Neural cell (in vitro differentiated cells): ENCODE data around the gene IL31RA. TPM values are rescaled to one million over a fixed set of nuclear protein-coding genes. Genes with fewer than 3 reads are reported as not detected.

Experiments
- H2AFZ ChIP-seq: fragments of 200-600, 300-800 bp; sonication (generic), shearing (Covaris generic); 2 replicates; pipeline ENCODE4 v1.6.0; 2014; ENCODE audit warnings: low read depth, mild to moderate bottlenecking, antibody characterized with exemption, low read length, moderate library complexity
- H3F3A ChIP-seq: fragments of 200-600 bp; shearing (Covaris generic); 2 replicates; pipeline ENCODE4 v1.6.1; 2016; ENCODE audit warnings: mild to moderate bottlenecking, moderate library complexity, mixed read lengths, antibody characterized with exemption, low read length; ENCODE audit not compliant: insufficient read depth, poor library complexity, severe bottlenecking
- H3K27ac ChIP-seq: fragments of 200-600, 300-800 bp; sonication (generic), shearing (Covaris generic); 2 replicates; pipeline ENCODE4 v1.5.1; 2014; ENCODE audit warnings: mild to moderate bottlenecking, low read length, moderate library complexity
- H3K27me3 ChIP-seq: fragments of 300-800, 200-600 bp; sonication (generic), shearing (Covaris generic); 2 replicates; pipeline ENCODE4 v1.6.0; 2014; ENCODE audit warnings: mild to moderate bottlenecking, low read depth, low read length, moderate library complexity; ENCODE audit not compliant: insufficient read depth
- H3K36me3 ChIP-seq: fragments of 300-800, 200-600 bp; sonication (generic), shearing (Covaris generic); 2 replicates; pipeline ENCODE4 v1.5.1; 2014; ENCODE audit warnings: mild to moderate bottlenecking, antibody characterized with exemption, low read length, moderate library complexity; ENCODE audit not compliant: insufficient read depth
- H3K4me2 ChIP-seq: fragments of 300-800, 200-600 bp; sonication (generic), shearing (Covaris generic); 2 replicates; pipeline ENCODE4 v1.6.0; 2014; ENCODE audit warnings: mild to moderate bottlenecking, low read length
- H3K4me3 ChIP-seq: fragments of 300-800, 200-600 bp; sonication (generic), shearing (Covaris generic); 2 replicates; pipeline ENCODE4 v1.5.1; 2014; ENCODE audit warnings: mild to moderate bottlenecking, low read length, moderate library complexity
- H3K79me2 ChIP-seq: fragments of 200-600 bp; shearing (Covaris generic); replicated peaks from 2 replicates; pipeline ENCODE4 v1.6.0; 2014; ENCODE audit warnings: mild to moderate bottlenecking, low read length, moderate library complexity; ENCODE audit not compliant: insufficient read depth
- H3K9ac ChIP-seq: fragments of 300-800, 200-600 bp; sonication (generic), shearing (Covaris generic); 2 replicates; pipeline ENCODE4 v1.6.1; 2016; ENCODE audit warnings: mild to moderate bottlenecking, low read length, mixed read lengths
- H3K9me2 ChIP-seq: fragments of 200-600 bp; shearing (Covaris generic); 2 replicates; pipeline ENCODE4 v1.6.1; 2016; ENCODE audit warnings: mild to moderate bottlenecking, low read length, mixed read lengths; ENCODE audit not compliant: insufficient read depth
- H3K9me3 ChIP-seq: fragments of 200-600, 300-800 bp; sonication (generic), shearing (Covaris generic); 2 replicates; pipeline ENCODE4 v1.6.1; 2016; ENCODE audit warnings: mild to moderate bottlenecking, mixed run types, low read length, moderate library complexity, mixed read lengths
- H4K20me1 ChIP-seq: fragments of 200-600 bp; shearing (Covaris generic); 2 replicates; pipeline ENCODE4 v1.6.1; 2016; ENCODE audit warnings: mild to moderate bottlenecking, mixed run types; ENCODE audit not compliant: insufficient read depth
- EP300 ChIP-seq: fragments of 450-650 bp; conservative IDR thresholded peaks from 2 replicates; pipeline ENCODE4 v1.6.1; 2014; ENCODE audit warnings: antibody characterized with exemption, mild to moderate bottlenecking, moderate library complexity; ENCODE audit not compliant: poor library complexity, severe bottlenecking
- EZH2 ChIP-seq: fragments of 200-600, 300-800 bp; shearing (Covaris generic), sonication (generic); IDR thresholded peaks from 2 replicates; pipeline ENCODE4 v1.6.1; 2014; ENCODE audit warnings: antibody characterized with exemption, low read length, borderline replicate concordance, mild to moderate bottlenecking; ENCODE audit not compliant: insufficient read depth, poor library complexity, severe bottlenecking
- MXI1 ChIP-seq: fragments of 450-650 bp; conservative IDR thresholded peaks from 2 replicates; pipeline ENCODE4 v1.6.1; 2014; ENCODE audit warnings: antibody characterized with exemption, mild to moderate bottlenecking; ENCODE audit not compliant: poor library complexity, severe bottlenecking
- POLR2AphosphoS5 ChIP-seq: IDR thresholded peaks from 2 replicates; pipeline ENCODE4 v1.6.1; 2012
- RAD21 ChIP-seq: fragments of 450-650 bp; conservative IDR thresholded peaks from 2 replicates; pipeline ENCODE4 v1.6.1; 2014; ENCODE audit warnings: antibody characterized with exemption, mild to moderate bottlenecking, moderate library complexity
- SMC3 ChIP-seq: fragments of 450-650 bp; conservative IDR thresholded peaks from 2 replicates; pipeline ENCODE4 v1.6.1; 2014; ENCODE audit warnings: antibody characterized with exemption, mild to moderate bottlenecking, moderate library complexity; ENCODE audit not compliant: poor library complexity
- TAF1 ChIP-seq: IDR thresholded peaks from 2 replicates; pipeline ENCODE4 v1.6.1; 2012; ENCODE audit warnings: low read depth
- polyA plus RNA-seq: library from polyadenylated mRNA; depleted of rRNA; stranded (reverse); fragments of >200 nt; gene quantifications from 2 replicates; pipeline ENCODE4 v1.2.3, GENCODE V29; 2014
- TF ChIP-seq, protein P1 (sequence below): fragments of 450-650 bp; IDR thresholded peaks from 2 replicates; pipeline ENCODE4 v1.5.1; 2014; ENCODE audit warnings: antibody characterized with exemption, mild to moderate bottlenecking, moderate library complexity; ENCODE audit not compliant: poor library complexity, severe bottlenecking
- TF ChIP-seq, protein P2 (sequence below): IDR thresholded peaks from 2 replicates; pipeline ENCODE4 v1.6.1; 2012; ENCODE audit warnings: borderline replicate concordance

IL31RA gene
- polyA plus RNA-seq, 1 donor from 2014 or later, result not detected

GRCh38 chr5:55929020-55929799 is 78.1 kb downstream of the IL31RA start:
- no peak overlapping the region for H3K27ac ChIP-seq
- H3K4me2 ChIP-seq, result no peak overlapping the region
- H3K9ac ChIP-seq, result no peak overlapping the region
- H3K9me3 ChIP-seq, result no peaks in the 10 kb centered on the region
- no peak overlapping the region for H2AFZ ChIP-seq
- no peaks in the 10 kb centered on the region for H3K79me2 ChIP-seq
- no peak for TF ChIP-seq POLR2AphosphoS5
- no peak for TF ChIP-seq RAD21
- TF ChIP-seq, protein P1, sequence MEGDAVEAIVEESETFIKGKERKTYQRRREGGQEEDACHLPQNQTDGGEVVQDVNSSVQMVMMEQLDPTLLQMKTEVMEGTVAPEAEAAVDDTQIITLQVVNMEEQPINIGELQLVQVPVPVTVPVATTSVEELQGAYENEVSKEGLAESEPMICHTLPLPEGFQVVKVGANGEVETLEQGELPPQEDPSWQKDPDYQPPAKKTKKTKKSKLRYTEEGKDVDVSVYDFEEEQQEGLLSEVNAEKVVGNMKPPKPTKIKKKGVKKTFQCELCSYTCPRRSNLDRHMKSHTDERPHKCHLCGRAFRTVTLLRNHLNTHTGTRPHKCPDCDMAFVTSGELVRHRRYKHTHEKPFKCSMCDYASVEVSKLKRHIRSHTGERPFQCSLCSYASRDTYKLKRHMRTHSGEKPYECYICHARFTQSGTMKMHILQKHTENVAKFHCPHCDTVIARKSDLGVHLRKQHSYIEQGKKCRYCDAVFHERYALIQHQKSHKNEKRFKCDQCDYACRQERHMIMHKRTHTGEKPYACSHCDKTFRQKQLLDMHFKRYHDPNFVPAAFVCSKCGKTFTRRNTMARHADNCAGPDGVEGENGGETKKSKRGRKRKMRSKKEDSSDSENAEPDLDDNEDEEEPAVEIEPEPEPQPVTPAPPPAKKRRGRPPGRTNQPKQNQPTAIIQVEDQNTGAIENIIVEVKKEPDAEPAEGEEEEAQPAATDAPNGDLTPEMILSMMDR, result no peak
- no peak for TF ChIP-seq TAF1
- TF ChIP-seq SMC3, result no peak
- TF ChIP-seq EP300, result no peak
- no peak for TF ChIP-seq MXI1
- TF ChIP-seq, protein P2, sequence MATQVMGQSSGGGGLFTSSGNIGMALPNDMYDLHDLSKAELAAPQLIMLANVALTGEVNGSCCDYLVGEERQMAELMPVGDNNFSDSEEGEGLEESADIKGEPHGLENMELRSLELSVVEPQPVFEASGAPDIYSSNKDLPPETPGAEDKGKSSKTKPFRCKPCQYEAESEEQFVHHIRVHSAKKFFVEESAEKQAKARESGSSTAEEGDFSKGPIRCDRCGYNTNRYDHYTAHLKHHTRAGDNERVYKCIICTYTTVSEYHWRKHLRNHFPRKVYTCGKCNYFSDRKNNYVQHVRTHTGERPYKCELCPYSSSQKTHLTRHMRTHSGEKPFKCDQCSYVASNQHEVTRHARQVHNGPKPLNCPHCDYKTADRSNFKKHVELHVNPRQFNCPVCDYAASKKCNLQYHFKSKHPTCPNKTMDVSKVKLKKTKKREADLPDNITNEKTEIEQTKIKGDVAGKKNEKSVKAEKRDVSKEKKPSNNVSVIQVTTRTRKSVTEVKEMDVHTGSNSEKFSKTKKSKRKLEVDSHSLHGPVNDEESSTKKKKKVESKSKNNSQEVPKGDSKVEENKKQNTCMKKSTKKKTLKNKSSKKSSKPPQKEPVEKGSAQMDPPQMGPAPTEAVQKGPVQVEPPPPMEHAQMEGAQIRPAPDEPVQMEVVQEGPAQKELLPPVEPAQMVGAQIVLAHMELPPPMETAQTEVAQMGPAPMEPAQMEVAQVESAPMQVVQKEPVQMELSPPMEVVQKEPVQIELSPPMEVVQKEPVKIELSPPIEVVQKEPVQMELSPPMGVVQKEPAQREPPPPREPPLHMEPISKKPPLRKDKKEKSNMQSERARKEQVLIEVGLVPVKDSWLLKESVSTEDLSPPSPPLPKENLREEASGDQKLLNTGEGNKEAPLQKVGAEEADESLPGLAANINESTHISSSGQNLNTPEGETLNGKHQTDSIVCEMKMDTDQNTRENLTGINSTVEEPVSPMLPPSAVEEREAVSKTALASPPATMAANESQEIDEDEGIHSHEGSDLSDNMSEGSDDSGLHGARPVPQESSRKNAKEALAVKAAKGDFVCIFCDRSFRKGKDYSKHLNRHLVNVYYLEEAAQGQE, result no peak
- no peak for TF ChIP-seq EZH2
- no peaks in the 10 kb centered on the region for H3F3A ChIP-seq
- H3K27me3 ChIP-seq, result no peaks in the 10 kb centered on the region
- no peaks in the 10 kb centered on the region for H3K36me3 ChIP-seq
- no peaks in the 10 kb centered on the region for H4K20me1 ChIP-seq
- H3K4me3 ChIP-seq, result no peak overlapping the region
- H3K9me2 ChIP-seq, result no peaks in the 10 kb centered on the region

DNA sequence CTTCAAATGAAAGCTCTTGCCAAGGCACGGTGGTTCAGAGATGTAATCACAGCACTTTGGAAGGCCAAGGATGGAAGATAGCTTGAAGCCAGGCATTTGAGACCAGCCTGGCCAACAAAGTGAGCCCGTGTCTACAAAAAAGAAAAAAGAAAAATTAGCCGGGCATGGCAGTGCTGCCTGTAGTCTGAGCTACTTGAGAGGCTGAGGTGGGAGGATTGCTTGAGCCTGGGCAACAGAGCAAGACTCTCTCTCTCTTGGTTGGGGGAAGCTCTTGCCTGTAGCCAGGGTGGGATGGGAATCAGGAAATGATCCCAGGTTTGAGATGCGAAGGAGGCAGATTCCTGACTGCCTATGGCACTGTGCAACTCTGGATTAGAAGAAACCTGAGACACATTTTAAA is 81.5 kb downstream of the IL31RA start:
- Histone ChIP-seq H2AFZ (no peak overlapping the region), H3K9me3 (no peaks in the 10 kb centered on the region), H3K4me2 (no peak overlapping the region), H3K79me2 (no peaks in the 10 kb centered on the region), H3K36me3 (no peaks in the 10 kb centered on the region), H3K27me3 (no peaks in the 10 kb centered on the region), H3K9ac (no peak overlapping the region), H3F3A (no peaks in the 10 kb centered on the region), H3K4me3 (no peak overlapping the region), H3K9me2 (no peaks in the 10 kb centered on the region), H4K20me1 (no peaks in the 10 kb centered on the region), H3K27ac (no peak overlapping the region)
- no peak for TF ChIP-seq RAD21
- TF ChIP-seq EZH2, result no peak
- no peak for TF ChIP-seq MXI1
- TF ChIP-seq, protein P1, result no peak
- TF ChIP-seq, protein P2, result no peak
- TF ChIP-seq EP300, result no peak
- TF ChIP-seq POLR2AphosphoS5, result no peak
- TF ChIP-seq TAF1, result no peak
- no peak for TF ChIP-seq SMC3
